ENCODE results near the gene FAM117B. TPM values are rescaled to one million over a fixed set of nuclear protein-coding genes. Genes with fewer than 3 reads are reported as not detected.

The FAM117B gene
- total RNA-seq, 1 experiment from 2014 or later, result 8.0 TPM

DNA sequence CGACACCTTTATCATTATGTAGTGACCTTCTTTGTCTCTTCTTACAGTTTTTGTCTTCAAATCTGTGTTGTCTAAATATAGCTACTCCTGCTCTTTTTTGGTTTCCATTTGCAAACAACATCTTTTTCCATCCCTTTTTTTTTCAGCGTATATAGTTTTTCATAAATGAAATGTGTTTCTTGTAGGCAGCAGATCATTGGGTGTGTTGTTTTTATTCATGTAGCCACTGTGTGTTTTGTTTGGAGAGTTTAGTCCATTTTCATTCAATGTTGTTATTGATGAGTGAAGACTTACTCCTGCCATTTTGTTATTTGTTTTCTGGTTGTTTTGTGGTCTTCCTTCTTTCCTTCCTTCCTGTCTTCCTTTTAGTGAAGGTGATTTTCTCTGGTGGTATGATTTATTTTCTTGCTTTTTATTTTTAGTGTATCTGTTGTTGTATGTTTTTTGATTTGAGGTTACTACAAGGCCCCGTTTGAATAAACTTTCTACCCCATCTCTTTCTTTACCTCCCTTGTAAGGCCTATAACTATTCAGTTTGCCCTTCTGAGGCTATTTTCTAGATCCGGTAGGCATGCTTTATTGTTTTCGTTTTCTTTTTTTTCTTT, 81.4 kb downstream of the FAM117B start:
- Histone ChIP-seq H3K9ac (ENCODE audit: low read length) (no peak overlapping the region), H3K79me2 (ENCODE audit: low read length) (0 out of 2 replicates have a peak, but pooled peaks cover 4% of the 10 kb centered on the region)

DNA sequence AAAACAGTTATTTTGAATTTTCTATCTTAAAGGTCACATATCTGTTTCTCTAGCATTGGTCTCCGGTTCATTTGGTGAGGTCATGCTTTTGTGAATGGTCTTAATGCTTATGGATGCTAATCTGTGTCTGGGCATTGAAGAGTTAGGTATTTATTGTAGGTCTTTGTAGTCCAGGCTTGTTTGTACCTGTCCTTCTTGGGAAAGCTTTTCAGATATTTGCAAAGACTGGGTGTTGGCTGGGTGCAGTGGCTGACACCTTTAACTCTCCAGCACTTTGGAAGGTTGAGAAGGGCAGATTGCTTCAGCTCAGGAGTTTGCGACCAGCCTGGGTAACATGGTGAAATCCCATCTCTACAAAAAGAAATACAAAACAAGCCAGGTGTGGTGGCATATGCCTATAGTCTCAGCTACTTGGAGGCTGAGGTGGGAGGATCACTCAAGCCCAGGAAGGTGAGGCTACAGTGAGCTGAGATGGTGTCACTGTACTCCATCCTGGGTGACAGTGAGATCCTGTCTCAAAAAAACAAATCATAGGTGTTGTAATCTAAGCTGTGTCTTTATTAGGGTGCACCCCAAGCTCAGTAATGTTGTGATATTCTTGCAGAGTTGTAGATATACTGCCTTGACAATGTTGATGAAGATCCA, 82.3 kb downstream of the FAM117B start:
- peaks cover 9% of the 10 kb centered on the region for H3K9me3 ChIP-seq (ENCODE audit: low read length)
- H3K4me3 ChIP-seq (ENCODE audit: low read length), result no peak overlapping the region
- H3K9me2 ChIP-seq (replicated peaks; ENCODE audit: insufficient read depth, low read length), result no peaks in the 10 kb centered on the region
- H3K4me1 ChIP-seq (ENCODE audit: low read length), result no peaks in the 10 kb centered on the region
- no peak for DNase-seq
- no peak overlapping the region for H3K27ac ChIP-seq (ENCODE audit: low read length)
- H3K36me3 ChIP-seq (ENCODE audit: insufficient read depth, low read length), result no peaks in the 10 kb centered on the region
- H4K20me1 ChIP-seq (ENCODE audit: insufficient read depth, low read depth, low read length), result peaks cover 5% of the 10 kb centered on the region; the same call in 1 of the 2 replicates
- 0 out of 2 replicates have a peak, but pooled peaks cover 4% of the 10 kb centered on the region for H3K79me2 ChIP-seq (ENCODE audit: low read length)
- H3K9ac ChIP-seq (ENCODE audit: low read length), result no peak overlapping the region
- H2AFZ ChIP-seq (ENCODE audit: low read length), result no peak overlapping the region
- H3K4me2 ChIP-seq (ENCODE audit: low read depth, low read length, poor library complexity, severe bottlenecking), result no peak overlapping the region
- no peaks in the 10 kb centered on the region for H3K27me3 ChIP-seq (ENCODE audit: low read length)

More for the DNA sequence above, 81.4 kb downstream of the FAM117B start:
- H3K27ac ChIP-seq (ENCODE audit: low read length), result no peak overlapping the region
- H2AFZ ChIP-seq (ENCODE audit: low read length), result no peak overlapping the region
- no peaks in the 10 kb centered on the region for H3K36me3 ChIP-seq (ENCODE audit: insufficient read depth, low read length)
- no peak for DNase-seq
- no peak overlapping the region for H3K4me3 ChIP-seq (ENCODE audit: low read length)
- H3K27me3 ChIP-seq (ENCODE audit: low read length), result no peaks in the 10 kb centered on the region
- no peak overlapping the region for H3K4me2 ChIP-seq (ENCODE audit: low read depth, low read length, poor library complexity, severe bottlenecking)
- peaks cover 5% of the 10 kb centered on the region; the same call in 1 of the 2 replicates for H4K20me1 ChIP-seq (ENCODE audit: insufficient read depth, low read depth, low read length)
- H3K9me3 ChIP-seq (ENCODE audit: low read length), result peaks cover 9% of the 10 kb centered on the region
- no peaks in the 10 kb centered on the region for H3K9me2 ChIP-seq (replicated peaks; ENCODE audit: insufficient read depth, low read length)
- no peaks in the 10 kb centered on the region for H3K4me1 ChIP-seq (ENCODE audit: low read length)

GRCh38 chr2:202717598-202718310, 83.0 kb downstream of the FAM117B start:
- Histone ChIP-seq H3K36me3 (ENCODE audit: insufficient read depth, low read length) (no peaks in the 10 kb centered on the region), H3K79me2 (ENCODE audit: low read length) (0 out of 2 replicates have a peak, but pooled peaks cover 3% of the 10 kb centered on the region), H3K9me3 (ENCODE audit: low read length) (peaks cover 5% of the 10 kb centered on the region), H3K4me2 (ENCODE audit: low read depth, low read length, poor library complexity, severe bottlenecking) (no peak overlapping the region), H3K9ac (ENCODE audit: low read length) (no peak overlapping the region), H3K4me3 (ENCODE audit: low read length) (no peak overlapping the region), H3K4me1 (ENCODE audit: low read length) (peaks cover under 1% of the 10 kb centered on the region), H3K27me3 (ENCODE audit: low read length) (no peaks in the 10 kb centered on the region), H2AFZ (ENCODE audit: low read length) (no peak overlapping the region), H4K20me1 (ENCODE audit: insufficient read depth, low read depth, low read length) (peaks cover 5% of the 10 kb centered on the region; the same call in 1 of the 2 replicates), H3K9me2 (replicated peaks; ENCODE audit: insufficient read depth, low read length) (no peaks in the 10 kb centered on the region), H3K27ac (ENCODE audit: low read length) (no peak overlapping the region)
- DNase-seq, result no peak

- Histone ChIP-seq H3K9ac (ENCODE audit: low read length) (no peak overlapping the region), H2AFZ (ENCODE audit: low read length) (no peak overlapping the region), H3K27me3 (ENCODE audit: low read length) (no peaks in the 10 kb centered on the region), H3K79me2 (ENCODE audit: low read length) (no peaks in the 10 kb centered on the region), H3K36me3 (ENCODE audit: insufficient read depth, low read length) (no peaks in the 10 kb centered on the region), H3K4me3 (ENCODE audit: low read length) (no peak overlapping the region), H3K27ac (ENCODE audit: low read length) (no peak overlapping the region), H4K20me1 (ENCODE audit: insufficient read depth, low read depth, low read length) (peaks cover 5% of the 10 kb centered on the region; the same call in 1 of the 2 replicates), H3K4me1 (ENCODE audit: low read length) (peaks cover 9% of the 10 kb centered on the region), H3K4me2 (ENCODE audit: low read depth, low read length, poor library complexity, severe bottlenecking) (no peak overlapping the region), H3K9me2 (replicated peaks; ENCODE audit: insufficient read depth, low read length) (no peaks in the 10 kb centered on the region), H3K9me3 (ENCODE audit: low read length) (no peaks in the 10 kb centered on the region)
- no peak for DNase-seq
Observed at GRCh38 chr2:202718614-202719013, 83.8 kb downstream of the FAM117B start.

DNA sequence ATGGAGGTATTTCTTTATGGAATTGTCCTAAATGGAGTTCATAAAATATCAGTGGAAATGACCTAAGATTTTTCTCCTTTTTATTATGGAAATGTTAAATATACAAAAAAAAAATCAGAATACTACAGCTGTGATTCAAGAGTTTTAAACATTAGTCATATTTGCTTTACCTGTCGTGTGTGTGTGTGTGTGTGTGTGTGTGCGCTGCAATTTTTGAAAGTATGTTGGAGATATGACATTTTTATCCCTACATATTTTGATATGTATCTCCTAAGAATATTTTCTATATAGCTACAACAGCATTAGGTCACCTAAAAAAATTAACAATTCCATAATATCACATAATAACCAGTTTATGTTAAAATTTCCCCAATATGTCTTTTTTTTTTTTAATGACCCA, 85.5 kb downstream of the FAM117B start:
- H3K9me3 ChIP-seq (ENCODE audit: low read length), result no peaks in the 10 kb centered on the region
- H3K4me3 ChIP-seq (ENCODE audit: low read length), result no peak overlapping the region
- no peaks in the 10 kb centered on the region for H3K9me2 ChIP-seq (replicated peaks; ENCODE audit: insufficient read depth, low read length)
- no peaks in the 10 kb centered on the region for H3K27me3 ChIP-seq (ENCODE audit: low read length)
- no peak overlapping the region for H3K9ac ChIP-seq (ENCODE audit: low read length)
- DNase-seq, result no peak
- H4K20me1 ChIP-seq (ENCODE audit: insufficient read depth, low read depth, low read length), result peaks cover 5% of the 10 kb centered on the region; the same call in 1 of the 2 replicates
- H3K79me2 ChIP-seq (ENCODE audit: low read length), result no peaks in the 10 kb centered on the region
- H3K4me1 ChIP-seq (ENCODE audit: low read length), result peaks cover 10% of the 10 kb centered on the region
- no peaks in the 10 kb centered on the region for H3K36me3 ChIP-seq (ENCODE audit: insufficient read depth, low read length)
- no peak overlapping the region for H2AFZ ChIP-seq (ENCODE audit: low read length)
- H3K27ac ChIP-seq (ENCODE audit: low read length), result no peak overlapping the region
- no peak overlapping the region for H3K4me2 ChIP-seq (ENCODE audit: low read depth, low read length, poor library complexity, severe bottlenecking)

GRCh38 chr2:202721621-202722020, 86.9 kb downstream of the FAM117B start:
- H2AFZ ChIP-seq (ENCODE audit: low read length), result no peak overlapping the region
- no peak overlapping the region for H3K27ac ChIP-seq (ENCODE audit: low read length)
- H3K79me2 ChIP-seq (ENCODE audit: low read length), result no peaks in the 10 kb centered on the region
- no peak overlapping the region for H3K4me3 ChIP-seq (ENCODE audit: low read length)
- H3K9me3 ChIP-seq (ENCODE audit: low read length), result no peaks in the 10 kb centered on the region
- H3K4me1 ChIP-seq (ENCODE audit: low read length), result peaks cover 10% of the 10 kb centered on the region
- H3K36me3 ChIP-seq (ENCODE audit: insufficient read depth, low read length), result no peaks in the 10 kb centered on the region
- H4K20me1 ChIP-seq (ENCODE audit: insufficient read depth, low read depth, low read length), result peaks cover 5% of the 10 kb centered on the region; the same call in 1 of the 2 replicates
- H3K9ac ChIP-seq (ENCODE audit: low read length), result no peak overlapping the region
- H3K27me3 ChIP-seq (ENCODE audit: low read length), result no peaks in the 10 kb centered on the region
- no peak overlapping the region for H3K4me2 ChIP-seq (ENCODE audit: low read depth, low read length, poor library complexity, severe bottlenecking)
- no peaks in the 10 kb centered on the region for H3K9me2 ChIP-seq (replicated peaks; ENCODE audit: insufficient read depth, low read length)
- no peak for DNase-seq

DNA sequence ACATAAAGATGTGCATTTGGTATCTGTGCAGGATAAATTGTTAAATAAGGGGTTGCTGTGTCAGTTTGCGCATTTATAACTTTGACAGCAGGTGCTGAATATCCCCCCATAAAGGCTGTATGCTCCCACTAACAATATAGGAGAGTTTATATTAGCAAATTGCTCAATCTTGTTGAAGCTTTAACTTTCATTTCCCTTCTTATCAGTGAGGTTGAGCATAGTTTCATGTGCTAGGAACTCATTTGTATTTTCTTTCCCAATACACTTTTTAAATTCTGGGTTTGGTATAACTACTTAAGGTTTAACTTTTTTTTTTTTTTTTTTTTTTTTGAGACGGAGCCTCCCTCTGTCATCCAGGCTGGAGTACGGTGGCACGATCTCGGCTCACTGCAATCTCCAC, 89.0 kb downstream of the FAM117B start:
- no peaks in the 10 kb centered on the region for H3K36me3 ChIP-seq (ENCODE audit: insufficient read depth, low read length)
- no peak for DNase-seq
- H3K9me3 ChIP-seq (ENCODE audit: low read length), result no peaks in the 10 kb centered on the region
- peaks cover 10% of the 10 kb centered on the region for H3K4me1 ChIP-seq (ENCODE audit: low read length)
- H3K9ac ChIP-seq (ENCODE audit: low read length), result no peak overlapping the region
- no peak overlapping the region for H3K4me3 ChIP-seq (ENCODE audit: low read length)
- H3K27me3 ChIP-seq (ENCODE audit: low read length), result no peaks in the 10 kb centered on the region
- 0 out of 2 replicates have a peak overlapping the region, but pooled peaks have one; percentile 3 for H2AFZ ChIP-seq (ENCODE audit: low read length)
- no peaks in the 10 kb centered on the region for H3K9me2 ChIP-seq (replicated peaks; ENCODE audit: insufficient read depth, low read length)
- peaks cover 5% of the 10 kb centered on the region; the same call in 1 of the 2 replicates for H4K20me1 ChIP-seq (ENCODE audit: insufficient read depth, low read depth, low read length)
- no peaks in the 10 kb centered on the region for H3K79me2 ChIP-seq (ENCODE audit: low read length)
- H3K27ac ChIP-seq (ENCODE audit: low read length), result no peak overlapping the region
- H3K4me2 ChIP-seq (ENCODE audit: low read depth, low read length, poor library complexity, severe bottlenecking), result peak overlapping the region; percentile 9

- Histone ChIP-seq H3K4me1 (ENCODE audit: low read length) (peaks cover 10% of the 10 kb centered on the region), H3K9ac (ENCODE audit: low read length) (no peak overlapping the region), H3K4me3 (ENCODE audit: low read length) (no peak overlapping the region), H3K9me3 (ENCODE audit: low read length) (no peaks in the 10 kb centered on the region), H4K20me1 (ENCODE audit: insufficient read depth, low read depth, low read length) (no peaks in the 10 kb centered on the region), H3K27ac (ENCODE audit: low read length) (no peak overlapping the region), H3K36me3 (ENCODE audit: insufficient read depth, low read length) (no peaks in the 10 kb centered on the region), H3K9me2 (replicated peaks; ENCODE audit: insufficient read depth, low read length) (no peaks in the 10 kb centered on the region), H3K4me2 (ENCODE audit: low read depth, low read length, poor library complexity, severe bottlenecking) (no peak overlapping the region), H3K79me2 (ENCODE audit: low read length) (no peaks in the 10 kb centered on the region), H3K27me3 (ENCODE audit: low read length) (no peaks in the 10 kb centered on the region), H2AFZ (ENCODE audit: low read length) (no peak overlapping the region)
- DNase-seq, result no peak
Observed at GRCh38 chr2:202726070-202726469, 91.3 kb downstream of the FAM117B start.
